Stimulated activated CD8-positive, alpha-beta memory T cell treated with anti-CD3 and anti-CD28 coated beads, Interleukin-12 subunit alpha, Interleukin-12 subunit beta, amount 100 ng/mL, for 24 hours (primary cell): ENCODE measurements around the gene ZNF544.

Source experiments
- DNase-seq: peaks from one replicate; pipeline ENCODE4 v3.0.0-alpha.2; 2020; ENCODE audit errors: extremely low read depth

ZNF544 gene

GRCh38 chr19:58228585-58229254 is at the start of gene ZNF544:
TSS of gene ZNF544 (plus strand) at chr19:58228914. CDS start at chr19:58244024, 15,110 bp downstream.
- peak; percentile 39 for DNase-seq

GRCh38 chr19:58181902-58182576 is 46.7 kb upstream of the ZNF544 start:
- DNase-seq: peak; percentile 23

- DNase-seq: peak; percentile 60
These were observed 46.1 kb upstream of the ZNF544 start for GRCh38 chr19:58182577-58182988.

GRCh38 chr19:58182989-58183816 is 45.5 kb upstream of the ZNF544 start, which contains the start of gene ZNF274:
TSS of gene ZNF274 (plus strand) at chr19:58183061. CDS start at chr19:58183966, 905 bp downstream.
- peak; percentile 82 for DNase-seq

- no peak for DNase-seq
These were observed 44.9 kb upstream of the ZNF544 start for GRCh38 chr19:58183817-58184215.

- DNase-seq: no peak
These were observed 31.7 kb upstream of the ZNF544 start for GRCh38 chr19:58196901-58197616.

- no peak for DNase-seq
These were observed 24.8 kb upstream of the ZNF544 start for GRCh38 chr19:58203814-58204475.

- no peak for DNase-seq
These were observed 24.1 kb upstream of the ZNF544 start for GRCh38 chr19:58204566-58204965.

GRCh38 chr19:58209577-58209976 is 19.1 kb upstream of the ZNF544 start:
- no peak for DNase-seq

- no peak for DNase-seq
These were observed 16.2 kb upstream of the ZNF544 start for GRCh38 chr19:58212336-58213074.

- no peak for DNase-seq
These were observed 15.7 kb upstream of the ZNF544 start for GRCh38 chr19:58213075-58213369.

- no peak for DNase-seq
These were observed 11.6 kb upstream of the ZNF544 start for GRCh38 chr19:58217069-58217481.

- DNase-seq: no peak
These were observed 10.9 kb upstream of the ZNF544 start for GRCh38 chr19:58217607-58218391.

- no peak for DNase-seq
These were observed 9.8 kb upstream of the ZNF544 start for GRCh38 chr19:58218899-58219298.

GRCh38 chr19:58227964-58228584 is 640 bp upstream of the ZNF544 start:
- no peak for DNase-seq

- no peak for DNase-seq
These were observed 533 bp downstream of the ZNF544 start for GRCh38 chr19:58229255-58229639.

- no peak for DNase-seq
These were observed 8.6 kb downstream of the ZNF544 start for GRCh38 chr19:58237324-58237723.

- DNase-seq: no peak
These were observed 14.6 kb downstream of the ZNF544 start for GRCh38 chr19:58243351-58243750.

GRCh38 chr19:58248886-58249285 is 20.2 kb downstream of the ZNF544 start:
- no peak for DNase-seq
